ENCODE data around the gene DRC7. TPM values are rescaled to one million over a fixed set of nuclear protein-coding genes. Genes with fewer than 3 reads are reported as not detected.
A peak's percentile ranks its signal among the peaks of the same experiment; 100 is the strongest.

The DRC7 gene
- total RNA-seq, 1 experiment from 2014 or later, result 0.72 TPM

GRCh38 chr16:57720142-57720575, 25.6 kb downstream of the DRC7 start:
- peak; percentile 63 for TF ChIP-seq CTCF (conservative IDR thresholded peaks at IDR 0.05)
- H2AK5ac ChIP-seq (ENCODE audit: insufficient read length, low read length), result no peak overlapping the region
- H3K4me2 ChIP-seq (ENCODE audit: insufficient read depth, insufficient read length, low read length), result no peak overlapping the region
- Mint-ChIP-seq H3K9me3 (no peaks in the 10 kb centered on the region), H3K36me3 (ENCODE audit: insufficient read depth in 1 of 3, low read depth in 3 of 3) (no peaks in the 10 kb centered on the region), H3K4me3 (no peak overlapping the region), H3K4me1 (no peaks in the 10 kb centered on the region), H3K27ac (no peak overlapping the region; a peak in 1 of 7 replicates), H3K27me3 (ENCODE audit: low read depth) (peaks cover 1% of the 10 kb centered on the region)
- no peak overlapping the region for H2BK20ac ChIP-seq (ENCODE audit: low read depth, low read length, poor library complexity, severe bottlenecking)
- H2BK120ac ChIP-seq (ENCODE audit: low read depth, low read length, poor library complexity, severe bottlenecking), result no peak overlapping the region
- no peak overlapping the region for H4K91ac ChIP-seq (ENCODE audit: insufficient read length, low read depth, low read length)
- no peak overlapping the region for H3K18ac ChIP-seq (ENCODE audit: insufficient read length, low read depth, low read length)
- no peak overlapping the region for H4K8ac ChIP-seq (replicated peaks; ENCODE audit: insufficient read length, low read depth, low read length)
- H4K5ac ChIP-seq (ENCODE audit: insufficient read length, low read depth, low read length), result no peak overlapping the region
- H3K27me3 ChIP-seq (ENCODE audit: insufficient read depth, low read length), result no peaks in the 10 kb centered on the region
- no peak overlapping the region for H2BK12ac ChIP-seq (ENCODE audit: insufficient read length, low read depth, low read length)
- no peak overlapping the region for H2AFZ ChIP-seq (ENCODE audit: low read length)
- H3T11ph ChIP-seq (ENCODE audit: low read length), result no peak overlapping the region
- no CpG with 5 or more reads among the region's 3 CpGs for WGBS (ENCODE audit: extremely low coverage, insufficient read length, low lambda C conversion rate)
- no peaks in the 10 kb centered on the region for H3K4me1 ChIP-seq (ENCODE audit: insufficient read depth, low read length)
- H3K4ac ChIP-seq (ENCODE audit: low read depth, low read length), result no peak overlapping the region
- no peak overlapping the region for H2BK15ac ChIP-seq (ENCODE audit: low read depth, low read length)
- H2BK5ac ChIP-seq (ENCODE audit: insufficient read length, low read length), result no peak overlapping the region
- H4K20me1 ChIP-seq (ENCODE audit: control insufficient read depth, insufficient read depth, insufficient read length), result no peaks in the 10 kb centered on the region
- no peak overlapping the region for H3K27ac ChIP-seq (ENCODE audit: insufficient read length, low read depth, low read length)
- H3K56ac ChIP-seq (ENCODE audit: insufficient read length, low read depth, low read length), result no peak overlapping the region
- H3K79me1 ChIP-seq (ENCODE audit: insufficient read depth, low read depth, low read length, poor library complexity, severe bottlenecking), result no peaks in the 10 kb centered on the region
- H3K9me3 ChIP-seq (ENCODE audit: control insufficient read depth, low read depth, low read length), result no peaks in the 10 kb centered on the region
- no peaks in the 10 kb centered on the region for H3K79me2 ChIP-seq (ENCODE audit: insufficient read depth, low read length)
- no peak overlapping the region for H3K14ac ChIP-seq (ENCODE audit: insufficient read depth, low read length)
- H3K23me2 ChIP-seq (ENCODE audit: insufficient read length, low read depth, low read length, poor library complexity, severe bottlenecking), result no peaks in the 10 kb centered on the region
- peak; percentile 58 for DNase-seq
- no peak overlapping the region for H3K9ac ChIP-seq (ENCODE audit: extremely low read depth, insufficient read length, low read length)
- no peak overlapping the region for H3K23ac ChIP-seq (ENCODE audit: insufficient read length, low read depth, low read length)
